CD14-positive monocyte (primary cell): ENCODE measurements around the gene PCP4L1. TPM values are rescaled to one million over a fixed set of nuclear protein-coding genes. Genes with fewer than 3 reads are reported as not detected.

Source experiments
- DNase-seq, 3 donors: peaks; one replicate each; pipeline ENCODE4 v3.0.0-alpha.2; 2011 to 2022
- H2AFZ ChIP-seq: 2 replicates; pipeline ENCODE4 v1.6.0; 2012; ENCODE audit warnings: mild to moderate bottlenecking, low read depth, low read length, inconsistent platforms; ENCODE audit not compliant: insufficient read depth, poor library complexity, severe bottlenecking
- H3K27ac ChIP-seq, 2 donors: 1 replicate in 1 of 2; 2 replicates in 1 of 2; pipeline ENCODE4 v1.5.1; 2012 to 2013; ENCODE audit warnings: low read length in 2 of 2, control low read depth in 1 of 2, inconsistent platforms in 1 of 2, low read depth in 1 of 2, mild to moderate bottlenecking in 1 of 2
- H3K27me3 ChIP-seq, 2 donors: one replicate each; pipeline versions ENCODE4 v1.6.0 to v1.6.1; 2011 to 2013; ENCODE audit warnings: low read length in 2 of 2; ENCODE audit not compliant: control insufficient read depth in 2 of 2, insufficient read depth in 2 of 2
- H3K36me3 ChIP-seq, 2 donors: replicated peaks in 1 of 2; 1 replicate in 1 of 2; 2 replicates in 1 of 2; pipeline versions ENCODE4 v1.5.1 to v1.6.1; 2012 to 2013; ENCODE audit warnings: low read length in 2 of 2, control low read depth in 1 of 2, inconsistent platforms in 1 of 2, mild to moderate bottlenecking in 1 of 2; ENCODE audit not compliant: insufficient read depth in 2 of 2, control insufficient read depth in 1 of 2
- H3K4me1 ChIP-seq, 2 donors: 1 replicate in 1 of 2; 2 replicates in 1 of 2; pipeline versions ENCODE4 v1.5.1 to v1.6.1; 2012 to 2013; ENCODE audit warnings: low read length in 2 of 2, control low read depth in 1 of 2, inconsistent platforms in 1 of 2, mild to moderate bottlenecking in 1 of 2, moderate library complexity in 1 of 2; ENCODE audit not compliant: insufficient read depth in 2 of 2, control insufficient read depth in 1 of 2
- H3K4me2 ChIP-seq: replicated peaks from 2 replicates; pipeline ENCODE3; 2012; ENCODE audit warnings: low read length, moderate library complexity, mild to moderate bottlenecking; ENCODE audit not compliant: poor library complexity, severe bottlenecking; ENCODE audit errors: extremely low read depth
- H3K4me3 ChIP-seq, 3 experiments: fragments of 200-600 bp in 1 of 3; sonication (generic) in 1 of 3; replicated peaks in 1 of 3; 1 replicate in 2 of 3; 2 replicates in 1 of 3; pipeline ENCODE4 v1.5.1; 2011 to 2013; ENCODE audit warnings: low read length in 3 of 3, mild to moderate bottlenecking in 3 of 3, control low read depth in 2 of 3, low read depth in 2 of 3, inconsistent platforms in 1 of 3, moderate library complexity in 1 of 3
- H3K79me2 ChIP-seq: 2 replicates; pipeline ENCODE4 v1.6.0; 2012; ENCODE audit warnings: mild to moderate bottlenecking, control low read depth, inconsistent platforms, low read length, moderate library complexity; ENCODE audit not compliant: insufficient read depth
- H3K9ac ChIP-seq: 2 replicates; pipeline ENCODE4 v1.6.0; 2017; ENCODE audit warnings: low read length, mild to moderate bottlenecking; ENCODE audit not compliant: insufficient read depth, poor library complexity, severe bottlenecking
- H3K9me3 ChIP-seq, 2 donors: replicated peaks in 1 of 2; 1 replicate in 1 of 2; 2 replicates in 1 of 2; pipeline versions ENCODE4 v1.5.1 to v1.6.1; 2012 to 2013; ENCODE audit warnings: low read length in 2 of 2, control low read depth in 1 of 2; ENCODE audit not compliant: control insufficient read depth in 1 of 2, insufficient read depth in 1 of 2
- H4K20me1 ChIP-seq: 2 replicates; pipeline ENCODE4 v1.6.0; 2012; ENCODE audit warnings: mild to moderate bottlenecking, low read length, control low read depth, moderate library complexity; ENCODE audit not compliant: insufficient read depth
- H3K27ac Mint-ChIP-seq, 7 donors: one replicate each; pipeline ENCODE4 v1.8.0; 2020; ENCODE audit warnings: mild to moderate bottlenecking in 7 of 7, mixed read lengths in 7 of 7, moderate library complexity in 6 of 7, inconsistent platforms in 2 of 7
- H3K27me3 Mint-ChIP-seq, 3 donors: one replicate each; pipeline ENCODE4 v1.8.0; 2021 to 2022; ENCODE audit warnings: low read depth in 3 of 3, mild to moderate bottlenecking in 3 of 3, mixed read lengths in 3 of 3, moderate library complexity in 3 of 3, inconsistent platforms in 1 of 3
- H3K36me3 Mint-ChIP-seq, 2 donors: one replicate each; pipeline ENCODE4 v1.8.0; 2020; ENCODE audit warnings: mixed read lengths in 2 of 2, inconsistent platforms in 1 of 2, mild to moderate bottlenecking in 1 of 2
- H3K4me1 Mint-ChIP-seq: one replicate; pipeline ENCODE4 v1.8.0; 2020; ENCODE audit warnings: mild to moderate bottlenecking, mixed read lengths
- H3K4me3 Mint-ChIP-seq, 2 donors: one replicate each; pipeline ENCODE4 v1.8.0; 2020; ENCODE audit warnings: mild to moderate bottlenecking in 2 of 2, mixed read lengths in 2 of 2, moderate library complexity in 1 of 2
- H3K9me3 Mint-ChIP-seq, 7 donors: one replicate each; pipeline ENCODE4 v1.8.0; 2020 to 2022; ENCODE audit warnings: mixed read lengths in 7 of 7, mild to moderate bottlenecking in 6 of 7, moderate library complexity in 6 of 7, inconsistent platforms in 2 of 7
- WGBS: methylation state at CpG from one replicate; pipeline ENCODE4 v1.1.5; 2013; ENCODE audit warnings: missing lambda C conversion rate; ENCODE audit not compliant: insufficient coverage; 5-methylcytosine and 5-hydroxymethylcytosine counted together
- intact Hi-C, 2 donors: fragments of 100-400 bp; cut with micrococcal nuclease; formaldehyde crosslinking; loops; one replicate each; pipeline versions ENCODE4 v1.15.0 to v1.15.1; 2023
- polyA plus RNA-seq, 3 donors: library from polyadenylated mRNA; depleted of rRNA in 1 of 3; unstranded in 2 of 3; stranded (reverse) in 1 of 3; fragments of 300-500 nt in 2 of 3; fragments of >200 nt in 1 of 3; fragmentation: Illumina TruSeq in 2 of 3; gene quantifications; 1 replicate in 2 of 3; 2 replicates in 1 of 3; pipeline ENCODE4 v1.2.3, GENCODE V29; 2012 to 2021
- TF ChIP-seq, protein P1 (sequence below): fragments of 200-600 bp; IDR thresholded peaks from one replicate; pipeline ENCODE4 v1.8.0; 2022; ENCODE audit warnings: antibody characterized with exemption, mild to moderate bottlenecking

The PCP4L1 gene
- polyA plus RNA-seq, 3 donors, result not detected

GRCh38 chr1:161304927-161305866, 46.7 kb downstream of the PCP4L1 start:
- intact Hi-C loops, result no loop called here
- H3K27ac ChIP-seq, result peak overlapping the region; percentile 93 to 94
- H3K4me3 ChIP-seq, result peak overlapping the region; percentile 47 to 88 (median 79)
- peaks cover 0 to 2% (median 0%) of the 10 kb centered on the region in 7 donors for H3K9me3 Mint-ChIP-seq
- no peaks in the 10 kb centered on the region for H4K20me1 ChIP-seq
- peaks cover 4 to 19% of the 10 kb centered on the region in 2 donors for H3K36me3 Mint-ChIP-seq
- H3K4me1 ChIP-seq, result peaks cover 43 to 58% of the 10 kb centered on the region in 2 donors
- TF ChIP-seq, protein P1, sequence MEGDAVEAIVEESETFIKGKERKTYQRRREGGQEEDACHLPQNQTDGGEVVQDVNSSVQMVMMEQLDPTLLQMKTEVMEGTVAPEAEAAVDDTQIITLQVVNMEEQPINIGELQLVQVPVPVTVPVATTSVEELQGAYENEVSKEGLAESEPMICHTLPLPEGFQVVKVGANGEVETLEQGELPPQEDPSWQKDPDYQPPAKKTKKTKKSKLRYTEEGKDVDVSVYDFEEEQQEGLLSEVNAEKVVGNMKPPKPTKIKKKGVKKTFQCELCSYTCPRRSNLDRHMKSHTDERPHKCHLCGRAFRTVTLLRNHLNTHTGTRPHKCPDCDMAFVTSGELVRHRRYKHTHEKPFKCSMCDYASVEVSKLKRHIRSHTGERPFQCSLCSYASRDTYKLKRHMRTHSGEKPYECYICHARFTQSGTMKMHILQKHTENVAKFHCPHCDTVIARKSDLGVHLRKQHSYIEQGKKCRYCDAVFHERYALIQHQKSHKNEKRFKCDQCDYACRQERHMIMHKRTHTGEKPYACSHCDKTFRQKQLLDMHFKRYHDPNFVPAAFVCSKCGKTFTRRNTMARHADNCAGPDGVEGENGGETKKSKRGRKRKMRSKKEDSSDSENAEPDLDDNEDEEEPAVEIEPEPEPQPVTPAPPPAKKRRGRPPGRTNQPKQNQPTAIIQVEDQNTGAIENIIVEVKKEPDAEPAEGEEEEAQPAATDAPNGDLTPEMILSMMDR, result no peak
- H3K27me3 Mint-ChIP-seq, result no peaks in the 10 kb centered on the region
- peaks cover 51% of the 10 kb centered on the region for H3K4me1 Mint-ChIP-seq
- WGBS, result 1% methylated on average over 10 of the region's 17 CpGs
- H3K9me3 ChIP-seq, result no peaks in the 10 kb centered on the region
- H3K9ac ChIP-seq, result peak overlapping the region; percentile 88
- H3K27ac Mint-ChIP-seq, result peak overlapping the region; percentile 98 to 99 (median 99)
- no peak for DNase-seq
- H3K36me3 ChIP-seq, result peaks cover 5 to 14% of the 10 kb centered on the region in 2 donors
- peak overlapping the region; percentile 93 for H3K4me2 ChIP-seq
- H2AFZ ChIP-seq, result peak overlapping the region; percentile 84
- peaks cover 45% of the 10 kb centered on the region for H3K79me2 ChIP-seq
- no peaks in the 10 kb centered on the region for H3K27me3 ChIP-seq
- peak overlapping the region; percentile 91 to 96 for H3K4me3 Mint-ChIP-seq

DNA sequence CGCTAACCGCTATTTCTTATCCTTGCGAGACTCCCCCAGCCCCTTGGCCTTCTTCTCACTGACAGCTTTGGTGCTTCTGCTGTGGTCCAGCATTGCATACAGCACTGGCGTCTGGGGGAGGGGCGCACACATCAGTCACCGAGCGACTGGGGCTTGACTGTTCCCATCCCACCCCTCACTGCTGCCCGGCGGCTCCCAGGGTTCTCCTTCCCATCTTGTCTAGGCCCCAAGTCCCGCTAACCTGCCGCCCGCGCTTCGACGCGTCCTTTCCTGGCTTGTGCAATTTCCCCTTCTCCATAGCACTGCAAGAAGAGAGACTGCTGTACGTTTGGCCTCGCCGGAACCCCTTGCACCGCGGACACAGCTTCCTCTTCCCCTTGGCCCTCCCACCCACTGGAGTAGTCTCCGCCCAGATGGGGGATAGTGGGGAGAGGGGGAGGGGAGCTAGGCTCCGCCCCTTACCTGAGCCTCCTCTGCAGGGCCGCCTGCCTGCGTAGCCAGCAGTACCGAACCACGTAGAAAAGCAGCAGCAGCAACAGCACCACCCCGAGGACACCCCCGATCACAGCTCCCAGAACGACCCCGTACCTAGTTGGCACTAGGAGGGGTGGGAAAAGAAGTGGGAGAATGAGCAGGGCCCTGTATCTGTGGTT, 47.4 kb downstream of the PCP4L1 start:
- DNase-seq, result peak; percentile 86 to 93 (median 90)
- intact Hi-C loops, result no loop called here
- H2AFZ ChIP-seq, result peak overlapping the region; percentile 84
- H3K9me3 Mint-ChIP-seq, result peaks cover 0 to 2% (median 0%) of the 10 kb centered on the region in 7 donors
- peak overlapping the region; percentile 91 to 96 for H3K4me3 Mint-ChIP-seq
- peaks cover 5 to 14% of the 10 kb centered on the region in 2 donors for H3K36me3 ChIP-seq
- H3K79me2 ChIP-seq, result peaks cover 45% of the 10 kb centered on the region
- peaks cover 43 to 58% of the 10 kb centered on the region in 2 donors for H3K4me1 ChIP-seq
- WGBS, result 0% methylated on average over 15 of the region's 31 CpGs
- peak overlapping the region; percentile 93 to 94 for H3K27ac ChIP-seq
- no peaks in the 10 kb centered on the region for H3K27me3 Mint-ChIP-seq
- peak overlapping the region; percentile 47 to 88 (median 79) for H3K4me3 ChIP-seq
- H3K9me3 ChIP-seq, result no peaks in the 10 kb centered on the region
- peak overlapping the region; percentile 98 to 99 (median 99) for H3K27ac Mint-ChIP-seq
- H3K36me3 Mint-ChIP-seq, result peaks cover 3 to 14% of the 10 kb centered on the region in 2 donors
- no peaks in the 10 kb centered on the region for H3K27me3 ChIP-seq
- TF ChIP-seq, protein P1, result peak; percentile 13
- H3K4me1 Mint-ChIP-seq, result peaks cover 51% of the 10 kb centered on the region
- peak overlapping the region; percentile 88 for H3K9ac ChIP-seq
- H3K4me2 ChIP-seq, result peak overlapping the region; percentile 93
- no peaks in the 10 kb centered on the region for H4K20me1 ChIP-seq
